HPDE6-E6E7 (cell line): ENCODE measurements around the gene NUDT5.

Source experiments
- DNase-seq: peaks from one replicate; pipeline ENCODE4 v3.0.0; 2011; ENCODE audit warnings: missing footprints; ENCODE audit errors: extremely low spot score

The NUDT5 gene

DNA sequence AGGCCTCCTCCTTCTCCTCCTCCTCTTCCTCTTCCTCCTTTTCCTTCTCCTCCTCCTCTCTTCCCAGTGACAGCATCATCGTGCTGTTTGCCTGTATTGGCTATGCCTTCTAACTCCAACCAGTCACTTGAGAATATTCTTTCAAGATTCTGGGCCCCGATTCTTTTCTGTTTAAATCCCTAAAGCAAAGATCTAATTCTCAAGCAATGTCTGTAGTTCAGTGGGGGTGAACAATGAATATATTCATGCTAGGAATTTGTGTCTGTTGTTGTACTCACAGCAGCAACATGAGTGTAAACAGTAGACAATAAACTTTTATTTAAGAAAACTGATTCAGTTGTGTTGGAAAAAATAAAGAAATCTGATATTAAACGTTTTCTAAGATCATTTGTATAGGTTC is 30.7 kb downstream of the NUDT5 start:
- no peak for DNase-seq

DNA sequence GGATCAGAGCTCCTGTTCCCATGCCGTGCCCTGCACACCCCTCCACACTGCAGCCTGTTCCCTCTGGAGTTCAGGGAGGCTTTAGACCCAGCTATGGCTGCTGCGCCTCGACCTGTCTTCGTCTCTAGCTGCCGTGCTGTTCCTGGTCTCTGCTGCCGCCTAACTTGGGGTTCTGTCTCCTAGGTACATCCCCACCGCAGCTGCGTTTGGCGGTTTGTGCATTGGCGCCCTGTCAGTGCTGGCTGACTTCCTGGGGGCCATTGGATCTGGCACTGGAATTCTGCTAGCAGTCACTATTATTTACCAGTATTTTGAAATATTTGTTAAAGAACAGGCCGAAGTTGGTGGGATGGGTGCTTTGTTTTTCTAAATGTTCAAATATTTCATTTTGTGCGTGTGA is 31.6 kb downstream of the NUDT5 start:
- no peak for DNase-seq

DNA sequence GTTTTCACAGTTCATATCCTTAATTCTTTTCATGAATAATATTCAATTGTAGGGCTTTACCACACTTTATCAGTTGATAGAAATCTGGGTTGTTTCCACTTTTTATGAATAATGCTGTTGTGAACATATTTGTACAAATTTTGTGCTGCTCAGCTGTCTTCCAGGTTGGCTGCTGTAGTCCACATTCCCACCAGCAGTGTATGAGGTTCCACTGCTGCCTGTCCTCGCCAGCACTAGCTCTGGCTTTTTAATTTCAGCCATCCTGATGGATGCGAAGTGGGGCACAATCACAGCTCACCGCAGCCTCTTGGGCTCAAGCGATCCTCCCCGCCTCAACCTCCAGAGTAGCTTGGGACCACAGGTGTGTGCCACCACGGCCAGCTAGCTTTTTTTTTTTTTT is 32.8 kb downstream of the NUDT5 start:
- DNase-seq, result no peak

DNA sequence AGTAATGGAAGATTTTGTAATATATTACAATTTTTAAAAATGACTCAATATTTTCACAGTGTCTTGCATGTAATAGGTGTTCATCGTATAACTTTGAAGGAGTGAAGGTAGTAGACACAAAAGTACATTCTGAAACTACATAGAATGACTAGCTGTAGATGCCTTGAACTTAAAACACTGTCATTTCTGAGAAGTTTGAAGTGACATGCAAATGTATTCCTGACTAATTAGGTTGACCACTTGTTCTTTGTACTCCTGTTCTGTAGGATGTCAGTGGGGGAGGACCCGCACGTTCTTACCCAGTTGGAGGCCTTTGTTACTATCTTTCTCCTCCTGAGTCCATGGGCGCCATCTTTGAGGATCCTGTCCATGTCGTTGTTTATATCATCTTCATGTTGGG is 35.0 kb downstream of the NUDT5 start:
- DNase-seq, result no peak

DNA sequence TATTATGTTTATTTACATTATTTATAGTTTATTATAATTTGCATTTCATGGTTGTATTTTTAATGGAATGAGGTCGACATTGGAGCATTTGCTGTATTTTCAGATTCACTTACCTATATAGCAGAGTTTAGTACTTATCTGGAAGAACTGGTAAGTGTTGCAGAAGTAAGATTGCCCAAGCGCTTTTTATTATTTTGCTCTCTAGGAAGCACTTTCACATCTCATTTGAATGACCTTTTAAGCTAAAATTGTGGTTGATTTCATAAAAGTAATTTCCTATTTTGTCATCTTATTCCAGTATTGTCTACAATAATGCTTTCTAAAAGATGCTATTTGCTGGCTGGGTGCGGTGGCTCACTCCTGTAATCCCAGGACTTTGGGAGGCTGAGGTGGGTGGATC is 37.6 kb downstream of the NUDT5 start:
- DNase-seq, result no peak

DNA sequence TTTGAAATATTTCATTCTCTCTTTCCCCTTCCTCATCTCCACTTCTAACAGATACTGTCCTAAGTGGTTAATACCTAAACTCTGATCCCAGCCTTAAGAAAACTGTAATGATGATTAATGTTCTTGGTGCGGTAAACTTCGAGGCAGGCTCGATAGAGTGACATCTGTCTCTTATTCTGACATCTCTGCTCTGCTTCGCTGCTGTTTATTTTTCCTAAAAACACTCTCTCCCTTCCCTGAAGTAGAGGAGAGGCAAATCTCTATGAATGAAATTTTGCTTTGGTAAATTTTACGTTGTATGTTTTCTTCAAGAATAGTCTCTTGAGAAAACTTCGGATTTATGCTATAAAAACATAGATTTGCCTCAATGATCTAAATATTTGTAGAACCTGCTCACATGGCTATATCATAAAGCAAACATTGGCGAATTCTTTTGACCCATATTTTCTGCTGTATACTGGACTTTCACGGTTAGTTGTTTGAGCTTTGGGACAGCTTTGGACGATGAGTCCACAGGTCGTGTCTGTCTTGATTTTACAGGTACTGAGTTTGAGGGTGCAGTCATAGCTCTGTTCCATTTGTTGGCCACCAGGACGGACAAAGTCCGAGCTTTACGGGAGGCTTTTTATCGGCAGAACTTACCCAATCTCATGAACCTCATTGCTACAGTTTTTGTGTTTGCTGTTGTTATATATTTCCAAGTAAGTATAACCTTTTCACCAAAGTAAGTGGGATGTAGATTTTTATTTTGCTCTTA is 39.1 kb downstream of the NUDT5 start:
- DNase-seq, result no peak

DNA sequence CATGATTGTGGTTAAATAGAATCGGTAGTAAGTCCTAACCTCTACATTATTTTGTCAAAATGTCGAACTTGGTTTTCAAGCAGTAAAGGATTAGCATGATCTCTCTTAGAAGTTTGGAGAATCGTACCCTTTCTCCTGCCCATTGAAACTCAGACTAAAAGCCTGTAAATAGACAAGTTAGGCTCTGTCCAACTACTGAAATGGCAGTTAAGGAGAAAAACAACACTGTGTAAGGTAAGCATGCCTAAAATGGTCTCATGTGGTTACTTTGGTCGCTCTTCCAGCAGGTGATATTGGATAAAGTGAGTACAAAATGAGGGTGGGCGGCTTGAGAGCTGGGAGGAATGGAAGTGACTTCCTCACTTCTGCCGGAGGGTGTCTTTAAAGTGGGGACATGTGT is 41.2 kb downstream of the NUDT5 start:
- DNase-seq, result no peak

DNA sequence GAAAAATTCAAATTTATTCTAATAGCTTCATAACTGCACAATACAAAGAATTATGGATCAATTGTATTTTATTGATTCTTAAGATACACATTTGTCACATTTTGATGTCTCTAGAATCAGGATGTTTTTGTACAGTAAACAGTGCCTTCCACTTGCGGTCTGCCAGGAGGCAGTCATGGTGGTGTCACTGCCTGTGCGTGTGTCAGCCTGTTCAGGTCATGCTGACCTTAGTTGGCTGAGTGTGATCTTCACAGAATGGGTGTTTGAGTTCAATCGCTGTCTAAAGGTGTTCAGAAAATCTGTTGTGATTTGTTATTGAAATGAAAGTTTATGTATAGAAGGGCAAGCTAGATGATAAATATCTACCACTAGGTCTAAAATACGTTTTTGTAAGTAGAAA is 45.5 kb downstream of the NUDT5 start:
- peak; percentile 25 for DNase-seq

DNA sequence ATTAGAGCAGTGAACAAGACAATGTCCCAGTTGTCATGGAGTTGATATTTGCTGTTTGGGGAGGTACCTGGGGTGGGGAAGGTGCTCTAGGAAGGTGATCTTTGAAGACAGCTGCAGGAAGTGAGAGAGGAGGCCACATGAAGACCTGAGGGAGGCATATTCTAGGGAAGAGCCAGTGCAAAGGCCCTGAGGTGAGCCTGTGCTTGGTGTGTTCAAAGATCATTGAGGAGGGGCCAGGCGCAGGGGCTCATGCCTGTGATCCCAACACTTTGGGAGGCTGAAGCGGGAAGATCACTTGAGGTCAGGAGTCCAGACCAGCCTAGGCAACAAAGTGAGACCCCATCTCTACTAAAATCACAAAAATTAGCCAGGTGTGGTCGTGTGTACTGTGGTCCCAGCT is 51.2 kb downstream of the NUDT5 start:
- no peak for DNase-seq

DNA sequence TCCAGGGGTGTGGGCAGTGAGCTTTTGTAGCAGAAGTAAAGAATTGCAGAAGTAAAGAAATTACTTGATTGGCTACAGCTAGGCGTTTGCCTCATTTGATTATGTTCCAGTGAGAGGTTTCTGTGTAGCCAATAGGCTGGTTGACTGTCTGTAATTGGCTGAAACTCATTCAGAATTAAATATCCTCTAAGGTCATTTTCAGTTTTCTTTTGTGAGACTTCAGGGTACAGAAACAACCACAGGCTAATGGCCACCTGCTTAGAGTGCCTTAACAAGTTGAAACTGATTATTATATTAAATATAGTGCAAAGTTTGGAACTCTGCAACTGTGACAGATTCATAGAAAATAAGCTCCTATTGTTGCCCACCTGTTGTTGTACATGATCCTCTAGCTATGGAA is 55.7 kb downstream of the NUDT5 start:
- DNase-seq, result no peak

DNA sequence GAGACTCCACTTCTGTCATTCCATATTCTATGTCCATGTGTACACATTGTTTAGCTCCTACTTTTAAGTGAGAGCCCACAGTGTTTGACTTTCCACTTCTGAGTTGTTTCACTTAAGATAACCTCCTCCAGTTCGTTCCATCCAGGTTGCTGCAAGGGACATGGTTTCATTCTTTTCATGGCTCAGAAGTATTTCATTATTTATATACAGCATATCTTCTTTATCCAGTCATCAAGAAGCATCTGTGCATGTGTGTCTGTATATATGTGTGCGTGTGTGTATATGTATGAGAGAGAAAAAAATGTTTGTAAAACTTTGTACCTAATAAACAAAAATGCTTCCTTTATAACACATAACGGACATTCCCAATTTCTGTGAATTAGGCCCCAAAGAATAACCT is 60.1 kb downstream of the NUDT5 start:
- no peak for DNase-seq

DNA sequence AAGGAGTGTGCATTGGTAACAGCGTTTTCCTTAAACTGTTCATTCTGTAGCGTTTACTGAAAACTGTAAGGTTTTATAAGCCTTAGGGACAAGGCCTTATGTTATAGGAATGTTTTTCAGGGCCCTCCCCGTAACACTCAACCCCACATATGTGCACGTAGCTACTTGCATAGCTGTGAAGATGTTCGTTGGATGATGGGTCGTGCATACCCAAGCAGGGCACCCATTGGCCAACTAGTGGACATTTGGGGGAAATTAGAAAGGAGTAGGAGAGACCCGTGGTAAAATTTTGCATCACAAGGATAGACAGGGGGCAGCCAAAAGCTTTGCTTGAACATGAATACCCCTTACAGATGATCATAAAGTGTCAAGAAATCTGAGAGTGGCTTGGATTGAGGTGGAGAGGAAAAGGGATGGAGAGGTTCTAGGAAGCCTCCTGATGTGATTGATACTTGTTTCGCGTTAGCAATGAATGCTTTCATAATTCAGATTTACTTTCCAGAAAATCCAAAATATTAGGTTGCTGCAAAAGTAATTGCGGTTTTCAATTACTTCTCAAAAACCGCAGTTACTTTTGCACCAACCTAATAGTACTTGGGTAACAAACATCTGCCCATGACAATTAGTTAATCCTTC is 65.3 kb downstream of the NUDT5 start:
- DNase-seq, result peak; percentile 10

DNA sequence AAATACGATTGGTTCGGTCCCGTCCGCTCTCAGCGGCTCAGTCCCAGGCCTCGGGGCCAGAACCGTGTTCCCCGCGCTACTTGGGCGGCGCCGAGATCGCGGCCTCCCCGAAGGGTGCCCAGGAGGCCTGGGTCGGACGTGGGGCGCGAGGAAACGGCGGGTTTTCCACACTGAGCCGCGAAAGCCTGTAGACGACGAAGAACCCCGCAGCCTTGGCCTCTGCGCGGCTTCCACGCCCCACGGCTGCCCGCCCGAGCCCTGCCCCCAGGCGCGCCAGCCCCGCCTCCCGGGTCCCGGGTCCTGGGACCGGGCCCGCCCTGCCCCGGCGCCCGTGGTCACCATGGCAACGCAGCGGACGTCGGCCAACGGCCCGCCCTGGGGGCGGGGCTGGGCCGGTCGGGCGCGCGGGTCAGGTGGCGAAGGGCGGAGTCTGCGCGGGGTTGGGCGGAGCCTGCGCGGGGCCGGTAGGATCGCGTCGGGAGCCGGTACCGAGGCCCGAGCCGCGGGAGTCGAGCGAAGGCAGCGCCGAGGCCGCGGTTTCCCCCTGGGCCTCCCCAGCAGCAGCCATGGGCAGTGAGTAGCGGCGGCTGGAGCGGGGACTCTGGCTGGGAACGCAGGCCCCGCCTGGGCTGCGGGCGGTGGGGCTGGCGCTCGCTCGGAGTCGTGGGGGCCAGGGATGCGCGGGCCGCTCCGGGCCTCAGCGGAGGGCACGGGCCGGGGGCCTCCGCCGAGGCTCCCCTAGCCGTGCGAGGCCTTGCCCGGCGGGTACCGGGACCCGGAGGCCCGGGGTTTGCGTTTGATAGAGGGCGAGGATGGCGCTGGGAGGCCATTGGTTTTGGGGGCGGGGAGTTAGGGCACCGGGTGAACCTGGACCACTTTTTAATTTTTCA is 66.2 kb downstream of the NUDT5 start, which contains the start of gene SEC61A2:
TSS of gene SEC61A2 (plus strand) at position 456 of the 890 bp plus-strand sequence. CDS start at position 567, 111 bp downstream.
- DNase-seq, result peak; percentile 77

DNA sequence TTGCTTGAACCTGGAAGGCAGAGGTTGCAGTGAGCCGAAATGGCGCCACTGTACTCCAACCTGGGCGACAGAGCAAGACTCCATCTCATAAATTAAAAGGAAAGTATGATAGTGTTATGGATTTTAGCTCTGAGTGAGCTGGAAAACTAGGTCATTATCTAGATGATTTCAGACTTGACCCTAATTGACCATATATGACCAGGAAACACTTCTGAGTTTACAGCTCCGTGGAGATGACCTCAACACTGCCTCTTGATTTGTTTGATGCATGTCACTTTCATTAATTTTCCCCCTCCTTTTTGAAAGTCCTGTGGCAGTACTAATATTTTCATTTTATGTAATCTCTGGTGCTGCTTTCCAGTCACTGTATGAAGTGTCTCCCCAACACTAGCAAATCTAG is 74.0 kb downstream of the NUDT5 start:
- DNase-seq, result no peak
